Measurements from ENCODE around the gene MT1F.
A peak's percentile ranks its signal among the peaks of the same experiment; 100 is the strongest.

The MT1F gene

GRCh38 chr16:56679078-56679730 lies 21.4 kb downstream of the MT1F start:
- Histone ChIP-seq H3K27ac (ENCODE audit: low read length) (no peak overlapping the region), H3K9me3 (ENCODE audit: control insufficient read depth in 1 of 2, low read length in 2 of 2) (no peaks in the 10 kb centered on the region), H3K36me3 (ENCODE audit: control insufficient read depth in 1 of 2, insufficient read depth in 2 of 2, low read length in 2 of 2) (no peaks in the 10 kb centered on the region), H3K4me3 (ENCODE audit: low read depth in 1 of 2, low read length in 2 of 2) (no peak overlapping the region), H3K27me3 (ENCODE audit: low read depth, low read length) (no peaks in the 10 kb centered on the region), H3K4me1 (ENCODE audit: control insufficient read depth in 1 of 2, insufficient read depth in 2 of 2, low read length in 2 of 2) (peaks cover 3 to 11% of the 10 kb centered on the region in 2 donors)

DNA sequence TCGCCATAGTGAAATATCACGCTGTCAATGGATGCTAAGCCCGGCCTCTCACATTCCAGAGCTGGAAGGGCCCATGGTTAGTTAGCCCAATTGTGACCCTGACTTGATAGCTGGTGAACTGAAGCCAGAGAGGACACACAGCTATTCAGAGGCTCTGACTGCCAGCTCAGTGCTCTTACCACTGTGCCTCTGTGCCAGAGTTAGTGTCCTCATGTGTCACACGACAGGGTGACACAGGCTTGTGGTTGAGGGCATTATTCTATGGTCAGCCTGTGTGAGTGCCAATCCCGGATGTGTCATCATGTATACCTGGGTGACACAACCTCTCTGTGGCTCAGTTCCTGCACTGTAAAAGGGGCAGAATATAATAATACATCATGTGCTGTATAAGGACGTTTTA lies 22.1 kb downstream of the MT1F start:
- Histone ChIP-seq H3K27ac (ENCODE audit: low read length) (no peak overlapping the region), H3K27me3 (ENCODE audit: low read depth, low read length) (no peaks in the 10 kb centered on the region), H3K4me1 (ENCODE audit: control insufficient read depth in 1 of 2, insufficient read depth in 2 of 2, low read length in 2 of 2) (peaks cover 3 to 11% of the 10 kb centered on the region in 2 donors), H3K36me3 (ENCODE audit: control insufficient read depth in 1 of 2, insufficient read depth in 2 of 2, low read length in 2 of 2) (no peaks in the 10 kb centered on the region), H3K4me3 (ENCODE audit: low read depth in 1 of 2, low read length in 2 of 2) (no peak overlapping the region), H3K9me3 (ENCODE audit: control insufficient read depth in 1 of 2, low read length in 2 of 2) (no peaks in the 10 kb centered on the region)

- H3K27me3 ChIP-seq (ENCODE audit: low read depth, low read length): no peaks in the 10 kb centered on the region
- no peaks in the 10 kb centered on the region for H3K36me3 ChIP-seq (ENCODE audit: control insufficient read depth in 1 of 2, insufficient read depth in 2 of 2, low read length in 2 of 2)
- no peaks in the 10 kb centered on the region for H3K9me3 ChIP-seq (ENCODE audit: control insufficient read depth in 1 of 2, low read length in 2 of 2)
- H3K27ac ChIP-seq (ENCODE audit: low read length): peak within 1 kb of the TSS; percentile 95
- peaks cover 0 to 11% of the 10 kb centered on the region in 2 donors for H3K4me1 ChIP-seq (ENCODE audit: control insufficient read depth in 1 of 2, insufficient read depth in 2 of 2, low read length in 2 of 2)
- peak within 1 kb of the TSS; percentile 65 to 97 for H3K4me3 ChIP-seq (ENCODE audit: low read depth in 1 of 2, low read length in 2 of 2)
These were observed 24.4 kb downstream of the MT1F start, which contains the start of gene MT1X for GRCh38 chr16:56681939-56682702. TSS of gene MT1X (plus strand) at chr16:56682470. CDS start at chr16:56682541, 71 bp downstream.

DNA sequence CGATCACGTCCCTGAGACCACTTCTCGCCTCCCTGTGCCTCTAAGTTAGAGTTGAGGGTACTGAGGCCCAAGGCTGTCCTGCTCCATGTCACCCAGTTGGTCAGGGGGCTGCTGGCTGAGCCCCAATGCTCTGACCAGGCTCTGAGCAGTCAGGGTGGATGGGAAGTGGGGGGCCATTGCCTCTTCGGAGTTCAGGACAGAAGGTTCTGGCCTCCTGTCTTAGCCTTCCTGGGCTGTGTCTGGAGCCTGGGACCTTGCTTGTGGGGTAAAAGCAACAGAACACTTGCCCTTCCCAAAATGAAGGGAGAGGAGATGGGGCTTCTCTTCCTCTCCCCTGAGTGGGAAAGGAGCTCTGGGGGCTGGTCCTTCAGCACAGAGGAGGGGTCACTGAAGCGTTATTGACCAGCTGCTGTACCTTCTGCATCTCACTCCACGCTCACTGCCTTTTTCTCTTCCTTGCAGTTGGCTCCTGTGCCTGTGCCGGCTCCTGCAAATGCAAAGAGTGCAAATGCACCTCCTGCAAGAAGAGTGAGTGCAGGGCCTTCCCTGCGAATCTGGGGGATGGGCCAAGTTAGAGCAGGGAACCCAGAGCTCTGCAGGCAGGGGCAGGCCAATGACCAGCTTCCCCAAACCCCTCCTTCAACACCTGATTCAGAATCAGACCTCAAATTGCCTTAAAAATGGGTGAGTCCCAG lies 25.1 kb downstream of the MT1F start:
- Histone ChIP-seq H3K4me3 (ENCODE audit: low read depth in 1 of 2, low read length in 2 of 2) (peak overlapping the region; percentile 65 to 97), H3K4me1 (ENCODE audit: control insufficient read depth in 1 of 2, insufficient read depth in 2 of 2, low read length in 2 of 2) (peaks cover 0 to 11% of the 10 kb centered on the region in 2 donors), H3K27ac (ENCODE audit: low read length) (peak overlapping the region; percentile 95), H3K36me3 (ENCODE audit: control insufficient read depth in 1 of 2, insufficient read depth in 2 of 2, low read length in 2 of 2) (no peaks in the 10 kb centered on the region), H3K9me3 (ENCODE audit: control insufficient read depth in 1 of 2, low read length in 2 of 2) (no peaks in the 10 kb centered on the region), H3K27me3 (ENCODE audit: low read depth, low read length) (no peaks in the 10 kb centered on the region)

GRCh38 chr16:56683424-56684172 lies 25.8 kb downstream of the MT1F start:
- H3K36me3 ChIP-seq (ENCODE audit: control insufficient read depth in 1 of 2, insufficient read depth in 2 of 2, low read length in 2 of 2): no peaks in the 10 kb centered on the region
- H3K4me3 ChIP-seq (ENCODE audit: low read depth in 1 of 2, low read length in 2 of 2): peak overlapping the region; percentile 65 to 97
- no peaks in the 10 kb centered on the region for H3K27me3 ChIP-seq (ENCODE audit: low read depth, low read length)
- H3K9me3 ChIP-seq (ENCODE audit: control insufficient read depth in 1 of 2, low read length in 2 of 2): no peaks in the 10 kb centered on the region
- H3K27ac ChIP-seq (ENCODE audit: low read length): peak overlapping the region; percentile 95
- H3K4me1 ChIP-seq (ENCODE audit: control insufficient read depth in 1 of 2, insufficient read depth in 2 of 2, low read length in 2 of 2): peaks cover 0 to 11% of the 10 kb centered on the region in 2 donors

DNA sequence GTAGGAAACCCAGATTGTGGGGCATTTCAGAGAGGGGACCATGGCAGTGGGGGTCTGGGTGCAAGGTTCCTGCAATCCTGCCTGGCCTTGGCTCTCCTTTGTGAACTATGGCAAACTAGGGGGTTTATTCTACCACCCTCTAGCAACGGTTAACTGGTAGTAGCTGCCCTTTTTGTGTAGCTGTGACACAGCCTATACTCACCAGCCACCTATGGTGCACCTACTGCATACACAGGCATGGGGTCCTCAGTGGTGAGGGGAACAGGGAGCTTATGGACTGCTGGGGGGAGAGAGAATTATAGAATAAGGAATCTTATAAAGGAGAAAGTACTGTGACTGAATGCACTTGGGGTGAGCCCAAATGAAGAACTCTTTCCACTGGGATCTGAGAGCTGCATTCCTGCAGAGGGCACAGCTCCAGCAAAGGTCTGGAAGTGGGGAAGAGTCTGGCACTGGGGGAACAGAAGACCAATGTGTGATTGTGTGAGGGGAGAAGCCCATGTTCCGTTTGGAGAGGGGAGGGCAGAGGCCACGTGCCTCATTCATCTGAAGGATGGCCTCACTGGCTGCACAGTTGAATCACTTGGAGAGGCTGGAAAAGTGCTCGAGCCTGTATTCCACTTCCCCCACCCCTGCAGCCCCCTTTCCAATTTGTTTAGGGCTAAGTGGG lies 26.6 kb downstream of the MT1F start:
- H3K4me3 ChIP-seq (ENCODE audit: low read depth in 1 of 2, low read length in 2 of 2): peak overlapping the region; percentile 65 to 97
- peak overlapping the region; percentile 14 for H3K27ac ChIP-seq (ENCODE audit: low read length)
- H3K27me3 ChIP-seq (ENCODE audit: low read depth, low read length): no peaks in the 10 kb centered on the region
- H3K36me3 ChIP-seq (ENCODE audit: control insufficient read depth in 1 of 2, insufficient read depth in 2 of 2, low read length in 2 of 2): no peaks in the 10 kb centered on the region
- no peaks in the 10 kb centered on the region for H3K9me3 ChIP-seq (ENCODE audit: control insufficient read depth in 1 of 2, low read length in 2 of 2)
- H3K4me1 ChIP-seq (ENCODE audit: control insufficient read depth in 1 of 2, insufficient read depth in 2 of 2, low read length in 2 of 2): peaks cover 0 to 11% of the 10 kb centered on the region in 2 donors

DNA sequence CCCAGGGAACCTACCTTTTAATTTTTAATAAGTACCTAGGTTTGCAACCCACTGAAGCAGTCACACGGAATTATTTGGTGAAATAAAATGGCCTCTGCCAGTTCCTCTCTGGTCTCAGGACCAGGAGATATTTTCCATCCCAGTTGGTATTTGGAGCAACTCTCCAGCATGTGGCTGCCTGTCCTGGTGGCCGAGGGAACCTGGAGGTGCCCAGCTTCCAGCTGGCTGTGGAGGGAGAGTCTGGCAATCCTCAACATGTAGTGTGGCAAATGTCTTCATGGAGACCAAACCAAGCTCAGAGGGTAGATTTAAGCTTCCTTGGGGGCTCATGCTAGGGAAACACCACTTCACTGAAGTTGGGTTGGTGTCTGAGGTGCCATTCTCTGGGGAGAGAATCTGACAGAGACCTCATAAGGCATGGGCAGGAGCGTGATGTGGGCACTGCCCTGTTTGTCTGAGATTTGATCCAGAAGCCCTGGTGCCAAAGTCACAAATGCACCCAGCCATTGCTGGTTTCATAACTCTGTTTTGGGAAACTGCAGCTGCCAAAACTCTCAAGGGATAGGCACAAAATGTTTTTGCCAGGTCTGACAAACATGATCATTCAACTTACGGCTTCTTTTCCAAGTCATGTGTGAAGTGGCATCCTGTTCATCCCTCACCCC lies 27.3 kb downstream of the MT1F start:
- Histone ChIP-seq H3K36me3 (ENCODE audit: control insufficient read depth in 1 of 2, insufficient read depth in 2 of 2, low read length in 2 of 2) (no peaks in the 10 kb centered on the region), H3K4me1 (ENCODE audit: control insufficient read depth in 1 of 2, insufficient read depth in 2 of 2, low read length in 2 of 2) (peaks cover 0 to 11% of the 10 kb centered on the region in 2 donors), H3K27ac (ENCODE audit: low read length) (peak overlapping the region; percentile 14), H3K9me3 (ENCODE audit: control insufficient read depth in 1 of 2, low read length in 2 of 2) (no peaks in the 10 kb centered on the region), H3K27me3 (ENCODE audit: low read depth, low read length) (no peaks in the 10 kb centered on the region), H3K4me3 (ENCODE audit: low read depth in 1 of 2, low read length in 2 of 2) (no peak overlapping the region)

- no peak overlapping the region for H3K27ac ChIP-seq (ENCODE audit: low read length)
- peaks cover 0 to 11% of the 10 kb centered on the region in 2 donors for H3K4me1 ChIP-seq (ENCODE audit: control insufficient read depth in 1 of 2, insufficient read depth in 2 of 2, low read length in 2 of 2)
- no peaks in the 10 kb centered on the region for H3K27me3 ChIP-seq (ENCODE audit: low read depth, low read length)
- H3K4me3 ChIP-seq (ENCODE audit: low read depth in 1 of 2, low read length in 2 of 2): no peak overlapping the region
- no peaks in the 10 kb centered on the region for H3K36me3 ChIP-seq (ENCODE audit: control insufficient read depth in 1 of 2, insufficient read depth in 2 of 2, low read length in 2 of 2)
- no peaks in the 10 kb centered on the region for H3K9me3 ChIP-seq (ENCODE audit: control insufficient read depth in 1 of 2, low read length in 2 of 2)
These were observed 29.0 kb downstream of the MT1F start for GRCh38 chr16:56686758-56687157.

GRCh38 chr16:56688762-56689161 lies 31.0 kb downstream of the MT1F start:
- H3K27ac ChIP-seq (ENCODE audit: low read length): no peak overlapping the region
- no peaks in the 10 kb centered on the region for H3K27me3 ChIP-seq (ENCODE audit: low read depth, low read length)
- H3K9me3 ChIP-seq (ENCODE audit: control insufficient read depth in 1 of 2, low read length in 2 of 2): no peaks in the 10 kb centered on the region
- no peaks in the 10 kb centered on the region for H3K36me3 ChIP-seq (ENCODE audit: control insufficient read depth in 1 of 2, insufficient read depth in 2 of 2, low read length in 2 of 2)
- no peak overlapping the region for H3K4me3 ChIP-seq (ENCODE audit: low read depth in 1 of 2, low read length in 2 of 2)
- no peaks in the 10 kb centered on the region for H3K4me1 ChIP-seq (ENCODE audit: control insufficient read depth in 1 of 2, insufficient read depth in 2 of 2, low read length in 2 of 2)

DNA sequence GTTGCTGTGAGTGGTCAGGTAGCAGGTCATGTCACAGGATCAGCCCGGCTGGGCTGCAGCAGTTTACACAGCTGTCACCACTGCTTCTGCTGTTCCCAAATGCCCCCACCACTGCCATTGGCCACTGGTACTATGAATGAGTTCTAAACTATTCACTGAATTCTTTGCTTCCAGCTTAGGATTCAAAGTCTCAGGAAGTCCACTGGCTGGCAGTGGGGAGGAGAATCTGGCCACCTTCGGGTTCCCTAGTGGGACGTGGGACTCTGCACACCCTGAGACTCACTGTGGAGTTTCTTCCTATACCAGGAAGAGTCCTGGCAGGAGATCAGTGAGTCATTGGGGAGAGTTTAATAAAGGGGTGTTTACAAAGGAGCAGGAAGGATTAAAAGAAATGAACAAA lies 31.4 kb downstream of the MT1F start:
- H3K4me3 ChIP-seq (ENCODE audit: low read depth in 1 of 2, low read length in 2 of 2): no peak overlapping the region
- no peaks in the 10 kb centered on the region for H3K4me1 ChIP-seq (ENCODE audit: control insufficient read depth in 1 of 2, insufficient read depth in 2 of 2, low read length in 2 of 2)
- H3K27me3 ChIP-seq (ENCODE audit: low read depth, low read length): no peaks in the 10 kb centered on the region
- H3K36me3 ChIP-seq (ENCODE audit: control insufficient read depth in 1 of 2, insufficient read depth in 2 of 2, low read length in 2 of 2): no peaks in the 10 kb centered on the region
- no peak overlapping the region for H3K27ac ChIP-seq (ENCODE audit: low read length)
- no peaks in the 10 kb centered on the region for H3K9me3 ChIP-seq (ENCODE audit: control insufficient read depth in 1 of 2, low read length in 2 of 2)

Measured in muscle layer of duodenum (tissue), 2 donors.